ENCODE measurements around the gene TGFB1.
"Not testable (repeated sequence)": the region's sequence is repeated elsewhere in the genome, so short reads cannot be mapped to it uniquely, and the experiment has no call there.

Gene TGFB1

DNA sequence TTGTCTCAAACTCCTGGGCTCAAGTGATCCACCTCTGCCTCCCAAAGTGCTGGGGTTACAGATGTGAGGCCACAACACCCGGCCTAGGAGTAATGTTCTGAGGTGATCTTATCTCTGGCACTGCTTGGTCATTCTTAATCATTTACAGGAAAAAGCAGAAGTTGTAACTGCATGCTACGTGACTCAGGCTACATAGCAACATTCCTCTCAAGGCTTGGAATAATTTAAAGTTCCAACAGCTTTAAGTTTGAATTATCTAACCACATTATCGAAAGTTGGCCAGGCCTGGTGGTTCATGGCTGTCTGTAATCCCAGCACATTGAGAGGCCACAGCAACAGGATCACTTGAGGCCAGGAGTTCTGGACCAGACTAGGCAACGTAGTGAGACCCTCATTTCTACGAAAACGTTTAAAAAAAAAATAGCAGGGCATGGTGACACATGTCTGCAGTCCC, 14.2 kb upstream of the TGFB1 start:
- DNase-seq = peak; percentile 94

DNA sequence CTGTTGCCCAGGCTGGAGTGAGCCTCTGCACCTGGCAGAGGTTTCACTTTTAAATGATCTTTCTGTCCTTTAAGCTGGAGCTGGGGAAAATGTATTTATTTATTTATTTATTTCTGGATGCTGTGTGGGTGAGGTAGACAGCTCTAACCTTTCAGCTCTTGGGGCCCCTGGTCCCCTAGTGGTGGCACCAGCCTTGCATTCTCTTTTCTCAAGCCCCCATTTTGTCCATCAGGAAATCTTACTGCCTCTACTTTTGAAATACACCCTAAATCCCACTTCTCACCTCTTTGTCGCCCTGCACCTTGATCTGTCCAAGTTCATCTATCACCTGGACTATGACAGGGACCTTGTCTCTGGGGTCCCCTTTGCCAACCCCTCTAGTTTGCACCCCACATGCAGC, 12.4 kb upstream of the TGFB1 start:
- no peak for DNase-seq

DNA sequence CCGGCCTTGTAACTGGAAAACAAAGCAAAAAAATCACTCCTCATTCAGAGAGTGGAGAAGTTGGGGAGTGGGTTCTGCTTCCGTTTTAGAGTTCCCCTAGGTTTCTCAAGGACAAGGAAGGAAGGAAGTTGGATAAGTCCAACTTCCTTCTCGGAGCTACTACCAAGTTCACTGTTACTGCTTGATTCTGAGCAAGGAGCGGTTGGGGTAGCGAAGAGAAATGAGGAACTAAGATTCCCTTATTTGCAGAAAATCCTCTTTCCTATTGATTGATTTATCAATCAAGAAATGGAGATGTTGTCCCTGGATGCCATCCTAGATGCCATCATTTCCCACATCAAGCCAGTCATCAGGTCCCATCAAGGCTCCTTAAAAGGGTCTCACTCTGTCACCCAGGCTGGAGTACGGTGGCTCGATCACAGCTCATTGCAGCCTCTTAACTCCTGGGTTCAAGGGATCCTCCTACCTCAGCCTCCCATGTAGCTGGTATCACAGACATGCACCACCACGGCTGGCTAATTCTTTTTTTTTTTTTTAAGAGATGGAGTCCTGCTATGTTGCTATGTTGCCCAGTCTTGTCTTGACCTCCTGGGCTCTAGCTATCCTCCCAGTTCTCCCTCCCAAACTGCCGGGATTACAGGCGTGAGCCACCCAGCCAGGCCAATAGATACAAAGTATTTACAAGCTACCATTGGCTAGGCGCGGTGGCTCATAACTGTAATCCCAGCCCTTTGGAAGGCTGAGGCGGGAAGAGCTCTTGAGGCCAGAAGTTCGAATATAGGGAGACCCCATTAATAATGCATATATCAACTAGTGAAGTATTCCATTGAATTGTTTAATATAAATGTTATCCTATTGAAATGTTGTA, 11.0 kb upstream of the TGFB1 start:
- no peak for DNase-seq

DNA sequence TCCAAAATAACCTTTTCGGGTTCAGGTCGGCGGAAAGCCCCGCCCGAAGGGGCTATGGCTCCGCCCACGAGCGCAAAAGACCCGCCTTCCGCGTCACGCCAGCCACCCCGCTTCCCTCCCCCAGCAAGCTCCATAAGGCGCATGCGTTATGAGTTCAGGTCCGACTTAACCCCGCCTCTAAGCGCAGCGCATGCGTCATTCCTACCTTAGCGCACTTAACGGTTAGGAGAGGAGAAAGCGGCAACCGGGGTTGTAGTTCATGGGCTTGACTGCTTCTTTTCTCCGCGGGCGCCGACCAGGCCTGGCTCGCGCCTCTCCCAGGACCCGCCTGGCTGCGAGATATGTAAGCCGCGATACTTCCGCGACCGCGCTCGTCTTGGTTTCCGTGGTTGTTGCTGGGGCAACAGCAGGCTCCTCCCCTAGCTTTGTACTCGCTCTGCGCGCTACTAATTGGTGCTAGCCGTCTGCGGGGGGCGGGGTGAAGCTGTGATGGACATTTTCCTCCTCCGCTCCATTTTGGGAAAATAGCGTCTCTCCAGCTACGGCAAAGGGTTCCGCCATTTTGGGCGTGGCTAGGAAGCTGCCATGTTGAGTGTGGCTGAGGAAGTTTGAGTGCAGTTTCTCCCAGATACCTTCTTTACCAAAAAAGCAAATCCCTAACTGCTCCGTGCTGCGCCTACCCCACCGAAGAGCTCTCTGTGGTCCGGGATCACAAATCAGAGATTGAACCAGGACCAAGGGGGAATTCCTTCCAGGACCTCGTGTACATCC, 10.2 kb upstream of the TGFB1 start, which contains the start of gene B9D2:
Gene B9D2, minus strand, starts transcription at position 397 of the 771 bp plus-strand sequence. CDS start 630 bp downstream, outside the sequence.
- DNase-seq = peak; percentile 99

DNA sequence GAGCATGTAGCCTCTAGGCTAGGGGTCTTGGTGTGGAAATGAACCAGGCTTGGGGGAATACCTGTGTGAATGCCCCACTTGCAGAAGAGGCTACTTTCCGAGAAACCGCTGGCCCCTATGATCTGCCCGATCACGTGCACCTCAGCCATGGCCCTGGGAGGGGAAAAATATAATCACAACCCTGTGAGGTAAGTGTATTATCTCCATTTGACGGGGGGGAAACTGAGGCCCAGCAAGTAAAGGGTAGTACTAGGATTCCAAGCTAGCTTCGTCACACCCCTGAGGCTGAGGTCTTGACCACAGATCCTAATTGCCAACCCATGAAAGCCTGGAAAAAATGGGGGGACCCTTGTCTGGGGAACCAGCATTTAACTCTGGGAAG, 9.6 kb upstream of the TGFB1 start:
- DNase-seq = no peak

DNA sequence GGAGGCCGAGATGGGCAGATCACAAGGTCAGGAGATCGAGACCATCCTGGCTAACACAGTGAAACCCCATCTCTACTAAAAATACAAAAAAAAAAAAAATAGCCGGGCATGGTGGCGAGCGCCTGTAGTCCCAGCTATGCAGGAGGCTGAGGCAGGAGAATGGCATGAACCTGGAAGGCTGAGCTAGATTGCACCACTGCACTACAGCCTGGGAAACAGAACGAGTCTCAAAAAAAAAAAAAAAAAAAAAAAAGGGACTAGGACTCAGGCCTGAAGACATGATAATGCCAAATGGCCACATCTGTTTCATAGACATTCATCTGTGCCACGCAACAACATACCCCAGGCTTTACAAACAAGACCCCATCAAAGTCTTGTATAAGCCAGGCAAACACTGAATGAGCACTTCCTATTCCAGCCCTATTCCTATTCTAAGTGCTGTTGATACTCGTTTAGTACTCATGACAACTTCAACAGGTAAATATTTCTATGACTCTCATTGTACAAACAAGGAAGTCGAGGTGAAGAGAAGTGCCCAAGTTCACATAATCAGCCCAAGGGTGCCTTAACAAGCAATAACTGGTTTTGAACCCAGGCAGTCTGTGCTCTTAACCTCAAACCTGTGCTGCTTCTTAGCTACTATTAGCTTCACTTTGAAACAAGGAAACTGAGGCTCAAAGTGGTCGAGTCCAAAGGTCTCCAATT, 8.6 kb upstream of the TGFB1 start:
- no peak for DNase-seq

DNA sequence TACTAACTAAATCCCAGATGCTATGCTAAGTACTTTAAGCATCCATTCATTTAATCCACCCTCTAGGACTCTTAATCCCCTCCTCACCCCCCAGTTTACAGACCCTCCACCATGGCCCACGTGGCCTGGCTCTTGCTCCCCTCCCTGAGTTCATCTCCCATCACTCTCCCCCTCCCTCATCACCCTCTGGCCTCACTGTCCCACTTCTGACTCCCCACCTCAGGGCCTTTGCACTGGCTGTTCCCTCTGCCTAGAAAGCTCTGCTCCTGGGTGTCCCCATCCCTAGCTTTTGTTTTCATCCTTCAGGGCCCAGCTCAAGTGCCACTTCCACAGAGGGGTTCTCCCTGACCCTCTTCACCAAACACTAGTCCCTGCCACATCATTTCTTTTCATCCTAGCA, 6.0 kb upstream of the TGFB1 start:
- no peak for DNase-seq

DNA sequence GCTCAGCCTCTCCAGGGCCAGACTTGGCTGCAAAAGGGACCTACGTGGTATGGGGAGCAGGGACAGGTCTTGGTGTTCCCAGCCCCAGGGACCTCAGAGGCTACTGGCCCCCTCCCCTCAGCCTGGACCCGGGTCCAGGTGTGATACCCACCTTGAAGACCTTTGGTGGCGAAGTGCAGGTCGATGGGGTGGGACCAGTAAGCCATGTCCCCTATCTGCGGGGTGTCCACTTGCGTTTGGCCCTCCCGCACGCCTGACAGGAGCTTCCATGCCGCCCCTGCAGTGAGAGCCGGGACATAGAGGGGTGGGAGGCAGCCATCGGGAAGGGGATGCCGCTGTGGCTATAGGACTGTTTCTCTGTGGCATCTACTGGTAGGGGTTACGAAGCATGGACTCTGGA, 4.0 kb upstream of the TGFB1 start:
- DNase-seq = no peak

DNA sequence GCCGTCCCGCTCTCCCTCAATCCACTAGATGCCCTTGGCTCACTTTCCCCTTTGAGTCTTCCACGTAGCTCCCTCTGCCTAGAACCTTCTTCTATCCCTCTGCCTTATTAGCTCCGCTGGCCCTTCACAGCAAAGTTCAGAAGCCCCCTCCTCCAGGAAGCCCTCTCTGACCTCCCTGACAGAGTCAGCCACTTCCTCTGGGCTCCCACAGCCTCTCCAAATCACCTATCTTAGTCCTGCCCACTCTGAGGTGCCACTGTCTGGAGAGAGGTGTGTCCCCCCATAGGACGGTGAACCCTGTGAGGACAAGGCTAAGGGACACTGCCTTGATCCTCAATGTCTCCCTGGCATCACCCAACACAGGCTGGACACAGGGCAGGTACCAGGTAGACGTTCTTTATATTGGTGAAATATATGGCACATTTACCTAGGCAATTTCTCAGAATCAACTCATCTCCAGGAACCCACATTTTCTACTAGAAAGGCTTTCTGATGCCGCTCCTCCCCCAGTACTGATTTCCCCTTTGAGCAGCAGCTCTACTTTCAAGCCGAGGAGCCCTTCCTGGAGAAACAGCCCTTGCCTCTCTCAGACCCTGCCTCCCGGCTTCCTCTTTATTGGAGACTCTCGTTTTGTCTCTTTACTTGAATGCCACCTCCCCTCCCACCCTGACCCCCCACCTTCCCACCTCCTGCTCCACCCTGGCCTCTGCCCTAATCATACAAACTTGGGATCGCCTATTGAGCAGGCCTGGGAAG, 3.4 kb upstream of the TGFB1 start:
- no peak for DNase-seq

DNA sequence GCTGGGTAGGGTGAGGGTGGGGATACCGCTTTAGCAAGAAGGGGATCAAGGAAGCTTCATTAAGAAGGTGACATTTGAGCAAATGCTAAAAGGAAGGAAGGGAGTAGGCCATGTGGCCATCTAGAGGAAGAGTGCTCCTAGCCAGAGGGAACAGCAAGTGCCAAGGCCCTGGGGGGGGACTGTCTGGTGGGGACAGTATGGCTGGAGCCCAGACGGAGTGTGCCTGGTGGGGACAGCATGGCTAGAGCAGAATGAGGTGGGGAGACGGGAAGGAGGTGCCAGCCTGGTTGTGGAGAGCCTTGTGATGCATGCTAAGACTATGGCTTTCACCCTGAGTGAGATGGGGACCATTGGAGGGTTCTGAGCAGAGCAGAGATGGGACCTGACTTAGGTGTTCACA, 2.1 kb upstream of the TGFB1 start:
- DNase-seq = no peak

DNA sequence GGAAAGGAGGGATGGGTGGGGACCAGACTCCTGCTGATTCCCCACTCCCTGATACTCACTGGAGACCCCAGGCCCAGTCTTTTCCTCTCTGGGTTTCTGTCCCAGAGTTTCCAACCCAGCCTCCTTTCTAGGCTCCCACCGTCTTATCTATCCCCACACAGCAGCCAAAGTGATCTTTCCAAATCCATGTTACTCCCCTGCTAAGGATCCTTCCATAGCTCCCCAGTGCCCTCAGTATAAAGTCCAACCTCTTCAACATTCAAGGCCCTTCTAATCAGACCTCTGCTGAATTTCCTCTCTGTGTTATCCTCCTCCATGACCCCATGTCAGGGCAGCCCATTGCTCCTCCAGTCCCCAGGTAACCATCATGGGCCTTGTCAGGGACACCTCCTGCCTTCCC, 1.3 kb upstream of the TGFB1 start:
- DNase-seq = no peak

DNA sequence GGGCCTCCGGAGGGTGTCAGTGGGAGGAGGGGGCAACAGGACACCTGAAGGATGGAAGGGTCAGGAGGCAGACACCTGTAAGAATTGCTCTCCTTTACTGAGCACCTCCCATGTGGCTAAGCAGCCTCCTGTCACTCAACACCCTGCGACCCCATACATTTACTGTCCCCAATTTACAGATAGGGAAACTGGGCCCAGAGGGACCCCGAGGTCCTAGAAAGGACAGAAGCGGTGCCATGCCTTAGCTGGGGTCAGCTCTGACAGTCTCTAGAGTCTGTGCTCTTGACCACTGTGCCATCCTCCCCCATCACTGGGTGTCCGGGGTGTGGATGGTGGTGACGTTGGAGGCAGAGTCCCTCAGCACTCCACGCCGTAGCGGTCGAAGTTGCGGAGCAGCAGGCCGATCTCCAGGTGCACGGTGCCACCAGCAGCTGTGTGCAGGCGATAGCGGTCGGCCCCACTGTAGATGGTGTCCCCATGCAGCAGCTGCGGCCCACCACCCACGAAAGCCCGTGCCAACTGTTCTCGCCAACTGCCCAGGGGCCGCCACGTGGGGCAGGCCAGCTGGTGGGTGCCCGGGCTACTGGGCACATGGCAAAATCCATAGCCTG, 726 bp upstream of the TGFB1 start:
- DNase-seq = no peak

DNA sequence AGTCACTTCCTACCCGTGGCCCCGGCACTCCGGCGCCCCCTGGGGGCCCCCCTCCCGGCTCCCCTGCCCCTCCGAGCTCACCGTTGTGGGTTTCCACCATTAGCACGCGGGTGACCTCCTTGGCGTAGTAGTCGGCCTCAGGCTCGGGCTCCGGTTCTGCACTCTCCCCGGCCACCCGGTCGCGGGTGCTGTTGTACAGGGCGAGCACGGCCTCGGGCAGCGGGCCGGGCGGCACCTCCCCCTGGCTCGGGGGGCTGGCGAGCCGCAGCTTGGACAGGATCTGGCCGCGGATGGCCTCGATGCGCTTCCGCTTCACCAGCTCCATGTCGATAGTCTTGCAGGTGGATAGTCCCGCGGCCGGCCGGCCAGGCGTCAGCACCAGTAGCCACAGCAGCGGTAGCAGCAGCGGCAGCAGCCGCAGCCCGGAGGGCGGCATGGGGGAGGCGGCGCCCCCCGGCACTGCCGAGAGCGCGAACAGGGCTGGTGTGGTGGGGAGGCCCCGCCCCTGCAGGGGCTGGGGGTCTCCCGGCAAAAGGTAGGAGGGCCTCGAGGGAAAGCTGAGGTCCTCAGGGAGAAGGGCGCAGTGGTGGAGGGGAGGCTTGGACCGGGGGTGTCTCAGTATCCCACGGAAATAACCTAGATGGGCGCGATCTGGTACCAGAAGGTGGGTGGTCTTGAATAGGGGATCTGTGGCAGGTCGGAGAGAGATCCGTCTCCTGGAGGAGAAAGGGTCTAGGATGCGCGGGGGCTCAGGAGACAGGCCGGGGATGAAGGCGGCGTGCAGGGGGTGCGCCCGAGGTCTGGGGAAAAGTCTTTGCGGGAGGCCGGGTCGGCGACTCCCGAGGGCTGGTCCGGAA, 885 bp downstream of the TGFB1 start:
- peak; percentile 62 for DNase-seq

DNA sequence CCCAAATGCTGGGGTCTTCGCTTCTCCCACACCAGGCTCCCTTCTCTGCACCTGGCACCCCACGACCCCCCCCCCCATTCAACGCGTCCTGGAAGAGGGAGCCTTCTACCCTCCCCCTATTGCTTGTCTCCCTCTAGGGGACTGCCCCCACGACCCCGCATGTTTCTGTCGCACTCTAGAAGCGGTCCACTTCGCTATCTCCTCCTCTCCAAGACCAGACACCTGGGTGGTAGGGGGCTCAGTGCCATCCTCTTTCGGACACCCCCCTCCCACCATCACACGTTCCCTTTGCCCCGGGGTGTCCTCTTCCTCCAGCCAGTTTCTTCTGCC, 1.5 kb downstream of the TGFB1 start:
- DNase-seq = no peak

DNA sequence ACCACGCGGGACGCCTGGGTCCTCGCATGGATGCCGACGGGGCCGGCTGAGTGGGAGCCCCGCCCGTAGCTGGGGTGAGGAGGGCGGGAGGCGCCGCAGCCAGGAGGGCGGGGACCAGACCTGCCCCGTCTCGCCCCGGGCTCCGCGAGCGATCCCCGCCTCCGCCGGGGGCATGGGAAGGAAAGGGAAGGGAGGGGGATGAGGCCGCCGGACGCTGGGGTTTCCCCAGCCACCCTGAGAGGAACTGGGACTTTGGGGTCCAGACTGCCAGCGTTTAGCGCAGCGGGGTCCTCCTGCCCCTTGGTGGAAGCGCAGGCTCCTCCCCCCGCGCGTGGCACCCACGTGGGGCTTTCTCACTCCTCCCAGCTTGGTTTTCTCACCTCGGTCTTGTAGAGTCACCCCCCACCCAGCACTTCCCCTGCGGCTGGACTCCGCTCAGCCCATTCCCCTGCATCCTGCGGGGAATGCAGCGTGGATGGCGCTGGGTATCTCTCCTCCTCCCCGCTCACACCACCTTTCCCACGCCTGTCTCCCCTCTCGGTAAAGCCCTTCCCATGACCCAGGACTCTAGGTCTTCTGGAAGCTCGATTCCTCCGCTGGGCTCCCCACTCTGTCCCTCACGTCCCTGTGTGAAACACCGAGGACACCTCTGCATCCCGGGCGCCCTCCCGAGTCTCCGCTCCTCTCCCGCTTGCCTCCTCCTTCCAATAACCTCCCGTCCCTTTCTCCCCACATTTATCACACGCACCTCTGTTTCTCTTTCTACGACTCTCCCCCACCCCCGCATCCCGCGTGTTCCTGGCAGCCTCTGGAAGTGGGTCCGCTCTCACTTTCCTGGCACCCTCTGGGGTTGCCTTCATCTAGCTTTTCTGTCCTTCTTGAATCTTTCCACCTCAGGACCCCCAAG, 2.1 kb downstream of the TGFB1 start:
- DNase-seq = peak; percentile 47

DNA sequence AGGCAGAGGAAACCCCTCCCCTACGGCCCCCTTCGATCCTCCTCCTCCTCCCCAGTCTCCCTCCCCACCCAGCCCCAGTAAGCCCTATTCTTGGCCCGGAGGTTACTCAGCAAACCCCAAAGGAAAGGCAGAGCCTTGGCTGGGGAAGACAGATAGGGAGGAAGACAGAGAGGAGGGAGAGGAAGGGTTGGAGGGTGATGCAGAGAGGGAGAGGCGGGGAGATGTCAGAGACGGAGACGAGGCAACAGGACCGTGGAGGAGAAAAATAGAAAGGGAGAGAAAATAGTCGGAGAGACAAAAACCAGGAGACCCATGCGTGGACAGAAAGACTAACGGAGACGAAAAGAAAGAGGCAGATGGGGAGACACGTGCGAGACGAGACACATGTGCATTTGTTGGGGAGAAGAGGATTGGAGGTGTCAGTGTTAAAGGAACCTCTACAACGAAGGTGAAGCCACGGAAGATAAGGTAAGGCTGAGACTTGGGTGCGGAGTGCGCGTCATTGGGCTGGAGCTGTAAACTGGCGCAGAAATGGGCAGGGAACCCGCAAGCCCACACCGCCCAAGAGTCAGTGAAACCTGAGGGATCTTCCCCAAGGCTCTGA, 2.9 kb downstream of the TGFB1 start:
- DNase-seq = peak; percentile 43

DNA sequence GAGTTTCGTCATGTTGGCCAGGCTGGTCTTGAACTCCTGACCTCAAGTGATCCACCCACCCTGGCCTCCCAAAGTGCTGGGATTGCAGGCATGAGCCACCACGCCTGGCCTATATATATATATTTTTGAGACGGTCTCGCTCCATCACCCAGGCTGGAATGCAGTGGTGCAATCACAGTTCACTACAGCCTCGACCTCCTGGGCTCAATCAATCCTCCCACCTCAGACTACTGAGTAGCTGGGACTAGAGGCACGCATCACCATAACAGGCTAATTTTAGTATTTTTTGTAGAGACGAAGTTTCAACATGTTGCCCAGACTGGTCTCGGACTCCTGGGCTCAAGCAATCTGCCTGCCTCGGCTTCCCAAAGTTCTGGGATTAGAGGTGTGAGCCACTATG, 6.8 kb downstream of the TGFB1 start:
- DNase-seq = not testable (repeated sequence)

DNA sequence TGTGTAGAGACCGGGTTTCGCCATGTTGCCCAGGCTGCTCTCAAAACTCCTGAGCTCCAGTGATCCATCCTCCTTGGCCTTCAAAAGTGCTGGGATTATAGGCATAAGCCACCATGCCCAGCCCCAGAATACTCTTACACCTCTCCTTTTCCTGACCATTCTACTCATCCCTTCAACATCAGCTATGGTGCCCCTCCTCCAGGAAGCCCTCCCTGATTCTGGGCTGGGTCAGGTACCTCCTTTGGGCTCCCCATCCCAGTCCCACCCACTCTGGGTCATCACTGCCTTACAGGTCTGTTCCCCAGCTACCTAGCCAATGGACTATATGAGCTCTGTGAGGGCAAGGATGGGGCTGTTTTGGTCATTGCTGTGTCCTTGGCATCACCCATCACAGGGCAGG, 9.6 kb downstream of the TGFB1 start:
- no peak for DNase-seq

DNA sequence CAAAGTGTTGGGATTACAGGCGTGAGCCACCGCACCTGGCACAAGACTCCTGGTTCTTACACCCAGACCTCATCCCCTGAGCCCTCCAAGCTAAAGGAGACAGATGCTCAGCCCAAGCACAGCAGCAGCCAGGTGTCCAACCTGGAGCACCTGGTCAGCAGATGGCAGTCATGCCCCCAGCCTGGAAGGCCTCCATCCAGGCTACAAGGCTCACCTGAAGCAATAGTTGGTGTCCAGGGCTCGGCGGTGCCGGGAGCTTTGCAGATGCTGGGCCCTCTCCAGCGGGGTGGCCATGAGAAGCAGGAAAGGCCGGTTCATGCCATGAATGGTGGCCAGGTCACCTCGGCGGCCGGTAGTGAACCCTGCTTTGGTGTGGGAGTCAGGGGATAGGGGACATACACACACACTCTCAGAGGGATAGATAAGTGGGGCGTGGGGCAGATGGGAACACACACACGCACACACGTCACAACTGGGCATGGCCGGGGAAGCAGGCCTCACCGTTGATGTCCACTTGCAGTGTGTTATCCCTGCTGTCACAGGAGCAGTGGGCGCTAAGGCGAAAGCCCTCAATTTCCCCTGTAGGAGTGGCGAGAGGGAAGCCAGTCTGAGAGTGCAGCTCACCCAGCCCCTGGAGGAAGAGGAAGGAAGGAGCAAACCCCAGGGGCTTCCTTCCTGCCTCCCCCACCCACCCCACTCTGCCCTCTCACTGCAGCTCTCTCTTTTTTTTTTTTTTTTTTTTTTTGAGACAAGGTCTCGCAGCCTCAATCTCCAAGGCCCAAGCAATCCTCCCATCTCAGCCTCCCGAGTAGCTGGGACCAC, 11.8 kb downstream of the TGFB1 start:
- no peak for DNase-seq
